ENCODE results near the gene OR2T5.
"Not testable (repeated sequence)": the region's sequence is repeated elsewhere in the genome, so short reads cannot be mapped to it uniquely, and the experiment has no call there.

OR2T5 gene, protein sequence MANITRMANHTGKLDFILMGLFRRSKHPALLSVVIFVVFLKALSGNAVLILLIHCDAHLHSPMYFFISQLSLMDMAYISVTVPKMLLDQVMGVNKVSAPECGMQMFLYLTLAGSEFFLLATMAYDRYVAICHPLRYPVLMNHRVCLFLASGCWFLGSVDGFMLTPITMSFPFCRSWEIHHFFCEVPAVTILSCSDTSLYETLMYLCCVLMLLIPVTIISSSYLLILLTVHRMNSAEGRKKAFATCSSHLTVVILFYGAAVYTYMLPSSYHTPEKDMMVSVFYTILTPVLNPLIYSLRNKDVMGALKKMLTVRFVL

GRCh38 chr1:248488289-248488688 is at the start of gene OR2T5:
Gene OR2T5, plus strand, starts transcription at chr1:248488589. Its CDS starts 0 bp downstream, at chr1:248488589.
- not testable (repeated sequence) for DNase-seq

- DNase-seq: not testable (repeated sequence)
These were observed 49.7 kb upstream of the OR2T5 start for GRCh38 chr1:248438668-248439067.

- not testable (repeated sequence) for DNase-seq
These were observed 49.1 kb upstream of the OR2T5 start for GRCh38 chr1:248439283-248439682.

- not testable (repeated sequence) for DNase-seq
These were observed 45.7 kb upstream of the OR2T5 start for GRCh38 chr1:248442500-248443277.

DNA sequence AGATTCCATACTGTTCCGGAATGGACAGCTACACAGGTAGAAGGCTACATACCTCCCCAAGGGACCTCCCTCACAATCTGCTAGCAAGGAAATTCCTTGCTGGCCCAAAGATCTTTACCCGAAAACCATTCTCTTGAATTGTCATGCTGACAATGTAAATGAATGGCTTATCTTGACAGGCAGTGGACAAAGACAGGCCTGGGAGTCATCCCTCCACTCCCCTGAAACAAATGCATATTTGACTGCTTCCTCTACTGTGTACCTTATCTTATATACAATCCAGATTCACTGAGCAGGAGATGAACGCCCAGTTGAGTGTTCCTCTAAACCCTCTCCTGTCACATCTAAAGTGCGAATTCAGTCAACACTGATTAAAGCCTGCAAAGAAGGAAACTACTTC is 43.8 kb upstream of the OR2T5 start:
- DNase-seq: not testable (repeated sequence)

GRCh38 chr1:248445399-248445798 is 43.0 kb upstream of the OR2T5 start, which contains the start of gene OR2T2:
Gene OR2T2, plus strand, starts transcription at chr1:248445637. Its CDS starts 7,161 bp downstream, at chr1:248452798.
- DNase-seq: not testable (repeated sequence)

GRCh38 chr1:248448409-248449074 is 39.8 kb upstream of the OR2T5 start:
- not testable (repeated sequence) for DNase-seq

DNA sequence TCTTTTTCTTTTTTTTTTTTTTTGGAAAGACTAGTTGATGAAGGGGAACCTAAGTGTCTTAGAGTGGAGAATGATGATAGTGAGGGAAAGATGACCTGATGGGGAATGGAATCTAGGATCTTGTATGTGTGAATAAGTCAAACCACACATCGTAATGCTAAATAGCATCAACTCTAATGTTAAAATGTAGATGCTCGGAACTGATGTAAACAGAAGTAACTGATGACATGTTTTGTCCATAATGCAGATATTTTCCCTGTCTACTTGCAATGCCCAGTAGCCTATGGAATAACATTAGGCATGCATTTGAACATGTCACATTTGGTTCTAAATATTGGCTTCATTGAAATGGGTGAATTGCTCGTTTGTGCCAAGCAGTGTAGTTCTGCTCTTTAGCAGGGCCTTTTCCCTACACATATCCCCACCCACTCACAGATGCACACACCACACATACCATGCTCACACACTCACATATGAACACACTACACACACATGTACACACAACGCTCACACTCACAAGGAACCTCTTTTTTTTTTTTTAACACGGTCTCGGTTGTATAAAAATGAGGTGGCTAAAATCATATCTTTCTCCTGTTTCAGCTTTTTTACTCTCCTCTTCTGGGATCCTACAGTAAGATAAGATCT is 38.4 kb upstream of the OR2T5 start:
- not testable (repeated sequence) for DNase-seq

GRCh38 chr1:248450466-248451145 is 37.8 kb upstream of the OR2T5 start:
- DNase-seq: not testable (repeated sequence)

- DNase-seq: not testable (repeated sequence)
These were observed 34.8 kb upstream of the OR2T5 start for GRCh38 chr1:248453619-248454018.

DNA sequence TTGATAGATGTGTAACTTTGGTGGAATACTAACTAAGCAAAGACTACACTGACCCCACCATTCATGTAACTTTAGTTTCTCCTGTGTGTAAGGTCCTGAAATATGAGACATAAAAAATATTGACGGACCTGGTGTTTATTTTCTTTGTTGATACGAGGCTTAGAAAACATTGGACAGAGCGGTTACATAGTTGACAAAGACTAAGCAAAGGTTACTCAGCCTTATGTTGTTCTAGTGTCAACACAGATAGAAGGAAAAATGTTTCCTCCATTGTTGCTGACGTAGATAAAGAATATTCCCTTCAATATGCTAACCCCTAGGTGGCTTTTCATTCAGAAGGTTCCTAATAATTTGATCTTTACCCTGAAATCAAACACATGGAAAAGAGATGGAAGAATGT is 33.3 kb upstream of the OR2T5 start:
- DNase-seq: not testable (repeated sequence)

- not testable (repeated sequence) for DNase-seq
These were observed 31.8 kb upstream of the OR2T5 start for GRCh38 chr1:248456635-248457034.

DNA sequence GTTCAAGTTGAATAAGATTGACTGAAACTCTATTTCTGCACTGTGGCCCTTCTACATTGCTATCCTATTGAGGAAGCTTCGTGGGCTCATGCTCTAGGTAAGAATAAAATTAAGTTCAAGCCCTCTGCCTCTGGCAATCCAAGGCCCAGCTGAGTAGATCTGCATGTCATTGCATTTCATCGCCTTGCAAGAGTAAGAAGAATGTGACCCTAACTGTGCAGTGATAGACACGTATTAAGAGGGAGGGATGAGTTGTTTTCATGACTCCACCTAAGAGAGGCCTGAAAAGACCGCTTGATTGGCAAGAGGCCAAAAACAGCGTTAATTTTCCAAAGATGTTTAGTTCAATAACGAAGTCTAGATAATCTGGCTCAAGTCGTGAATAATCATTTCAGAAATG is 29.3 kb upstream of the OR2T5 start:
- DNase-seq: not testable (repeated sequence)

GRCh38 chr1:248471154-248471553 is 17.2 kb upstream of the OR2T5 start:
- DNase-seq: no peak

GRCh38 chr1:248472111-248472510 is 16.3 kb upstream of the OR2T5 start:
- not testable (repeated sequence) for DNase-seq

- DNase-seq: not testable (repeated sequence)
These were observed 15.3 kb upstream of the OR2T5 start, which contains the start of gene OR2T3 for GRCh38 chr1:248473051-248473450. Gene OR2T3, plus strand, starts transcription at chr1:248473351. Its CDS starts 0 bp downstream, at chr1:248473351.

DNA sequence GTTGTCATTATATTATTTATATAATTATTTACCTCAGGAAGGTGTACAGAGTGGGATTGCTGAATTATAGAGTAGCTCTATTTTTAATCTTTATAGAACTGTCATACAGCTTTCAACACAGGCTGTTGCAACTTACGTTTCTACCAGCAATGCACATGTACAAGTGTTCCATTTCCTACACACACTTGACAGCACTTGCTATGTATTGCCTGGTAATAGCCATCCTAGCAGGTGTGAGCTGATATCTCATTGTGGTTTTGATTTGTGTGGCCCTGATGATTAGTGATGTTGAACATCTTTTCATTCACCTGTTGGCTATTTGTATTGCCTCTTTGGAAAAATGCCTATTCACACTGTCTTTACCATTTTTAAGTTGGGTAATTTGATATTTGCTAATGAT is 12.7 kb upstream of the OR2T5 start:
- DNase-seq: not testable (repeated sequence)

- DNase-seq: not testable (repeated sequence)
These were observed 6.5 kb upstream of the OR2T5 start for GRCh38 chr1:248481686-248482579.

- not testable (repeated sequence) for DNase-seq
These were observed 8.3 kb downstream of the OR2T5 start for GRCh38 chr1:248496661-248497060.

DNA sequence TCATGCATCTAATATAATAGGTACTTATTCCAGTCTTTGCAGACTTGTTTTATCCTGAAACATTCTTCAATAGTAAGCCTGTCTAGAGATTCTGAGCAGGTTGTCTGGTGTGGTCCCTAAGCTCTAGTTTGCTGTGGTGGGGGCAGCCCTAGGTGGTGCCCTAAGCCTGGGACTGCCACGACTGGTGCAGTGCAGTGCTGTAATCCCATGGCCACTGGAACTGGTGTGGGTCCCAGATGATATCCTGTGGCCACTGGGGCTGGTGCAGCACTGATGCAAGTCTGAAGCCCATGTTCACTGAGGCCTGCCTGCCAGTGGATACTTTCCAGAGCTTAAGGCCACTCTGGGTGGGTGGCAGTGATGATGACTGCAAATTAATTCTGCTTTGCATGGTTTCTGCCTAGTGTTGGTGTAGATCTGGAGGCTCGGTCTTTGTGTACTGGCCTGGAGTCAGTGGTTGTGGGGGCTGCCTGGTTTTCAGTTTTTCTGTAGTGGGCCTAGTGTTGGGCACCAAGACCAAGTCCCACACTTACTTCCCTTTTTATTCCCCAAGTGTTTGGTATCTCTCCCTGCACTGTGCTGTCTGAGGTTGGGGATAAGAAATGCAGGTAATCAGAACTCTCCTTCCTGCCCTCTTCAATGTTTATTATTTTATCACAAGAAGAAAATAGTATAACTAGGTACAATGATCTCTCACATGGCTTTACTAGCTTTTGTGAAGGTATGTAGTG is 12.1 kb downstream of the OR2T5 start:
- DNase-seq: not testable (repeated sequence)
